ENCODE measurements around the gene WSCD1.

Gene WSCD1

GRCh38 chr17:6070430-6070912 lies 292 bp downstream of the WSCD1 start:
- no peak for DNase-seq (ENCODE audit: low read depth)
- TF ChIP-seq CTCF (conservative IDR thresholded peaks at IDR 0.05; ENCODE audit: low read length): no peak
- no peak overlapping the region for H3K4me3 ChIP-seq (ENCODE audit: low read length)

GRCh38 chr17:6070913-6071511 lies 833 bp downstream of the WSCD1 start:
- no peak overlapping the region for H3K4me3 ChIP-seq (ENCODE audit: low read length)
- TF ChIP-seq CTCF (conservative IDR thresholded peaks at IDR 0.05; ENCODE audit: low read length): no peak
- peak; percentile 4 for DNase-seq (ENCODE audit: low read depth)

DNA sequence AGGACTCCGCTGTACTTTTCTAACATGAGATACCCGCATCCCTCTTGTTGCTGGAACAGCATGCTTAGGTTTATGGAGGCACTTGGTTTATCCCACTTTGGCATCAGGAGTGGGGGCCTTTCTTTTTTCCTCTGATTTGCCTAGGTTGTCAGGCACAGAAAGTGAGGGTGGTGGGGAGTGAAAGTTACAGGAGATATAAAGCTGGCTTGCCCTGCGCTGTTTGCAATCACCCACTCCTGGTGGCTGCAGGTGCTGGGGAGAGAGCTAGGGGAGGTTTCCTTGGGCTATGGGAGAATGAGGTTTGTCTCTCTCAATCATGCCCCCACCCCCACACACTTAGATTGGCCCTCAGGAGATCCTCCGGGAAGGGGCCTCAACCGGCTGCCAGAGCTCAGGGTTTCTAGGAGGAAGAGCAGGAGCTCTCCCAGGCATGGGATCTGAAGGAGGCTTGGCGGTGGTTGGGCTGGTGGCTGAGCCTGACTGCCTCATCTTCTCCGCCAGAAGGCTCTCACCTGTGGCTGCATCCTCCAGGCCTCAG lies 1.4 kb downstream of the WSCD1 start:
- no peak overlapping the region for H3K4me3 ChIP-seq (ENCODE audit: low read length)
- no peak for DNase-seq (ENCODE audit: low read depth)
- TF ChIP-seq CTCF (conservative IDR thresholded peaks at IDR 0.05; ENCODE audit: low read length): no peak

- peak; percentile 22 for DNase-seq (ENCODE audit: low read depth)
- no peak for TF ChIP-seq CTCF (conservative IDR thresholded peaks at IDR 0.05; ENCODE audit: low read length)
- H3K4me3 ChIP-seq (ENCODE audit: low read length): no peak overlapping the region
These were observed 2.0 kb downstream of the WSCD1 start for GRCh38 chr17:6072157-6072556.

DNA sequence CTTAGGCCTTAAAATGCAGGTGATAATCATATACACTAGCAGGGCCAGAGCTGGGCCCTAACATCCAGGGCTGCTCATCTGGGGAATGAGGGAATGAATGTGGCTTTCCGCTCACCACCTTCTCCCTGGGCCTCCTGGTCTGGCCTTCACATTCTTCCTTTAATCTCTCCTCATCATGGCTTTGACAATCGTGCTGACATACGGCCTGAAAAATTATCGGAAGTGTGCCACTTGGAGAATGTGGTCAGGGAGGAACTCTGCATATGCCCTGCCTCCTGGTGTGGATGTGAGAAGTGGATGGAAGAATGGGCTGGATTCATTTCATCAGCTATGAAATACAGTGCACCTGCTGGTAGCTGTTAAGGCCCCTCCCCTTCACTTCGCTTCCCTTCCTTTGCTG lies 2.4 kb downstream of the WSCD1 start:
- DNase-seq (ENCODE audit: low read depth): no peak
- no peak for TF ChIP-seq CTCF (conservative IDR thresholded peaks at IDR 0.05; ENCODE audit: low read length)
- no peak overlapping the region for H3K4me3 ChIP-seq (ENCODE audit: low read length)

DNA sequence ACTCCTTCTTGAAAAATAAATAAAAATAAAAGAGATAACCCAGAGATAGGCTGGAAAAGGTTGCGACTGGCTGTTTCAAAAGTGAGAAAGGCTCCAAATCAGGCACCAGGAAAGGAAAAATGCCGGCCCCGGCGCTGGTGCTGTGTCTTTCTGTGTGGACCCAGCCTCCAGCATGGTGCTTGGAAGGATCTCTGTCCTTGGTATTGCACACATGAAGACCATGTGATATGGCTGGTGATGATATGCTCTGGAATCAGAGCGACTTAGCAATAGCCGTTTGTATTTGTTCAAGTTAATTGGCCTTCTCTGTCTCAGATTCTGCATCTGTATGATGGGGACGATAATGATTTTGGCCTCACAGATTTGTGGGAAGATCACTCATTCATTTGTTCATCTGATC lies 3.4 kb downstream of the WSCD1 start:
- no peak overlapping the region for H3K4me3 ChIP-seq (ENCODE audit: low read length)
- no peak for DNase-seq (ENCODE audit: low read depth)
- TF ChIP-seq CTCF (conservative IDR thresholded peaks at IDR 0.05; ENCODE audit: low read length): no peak

DNA sequence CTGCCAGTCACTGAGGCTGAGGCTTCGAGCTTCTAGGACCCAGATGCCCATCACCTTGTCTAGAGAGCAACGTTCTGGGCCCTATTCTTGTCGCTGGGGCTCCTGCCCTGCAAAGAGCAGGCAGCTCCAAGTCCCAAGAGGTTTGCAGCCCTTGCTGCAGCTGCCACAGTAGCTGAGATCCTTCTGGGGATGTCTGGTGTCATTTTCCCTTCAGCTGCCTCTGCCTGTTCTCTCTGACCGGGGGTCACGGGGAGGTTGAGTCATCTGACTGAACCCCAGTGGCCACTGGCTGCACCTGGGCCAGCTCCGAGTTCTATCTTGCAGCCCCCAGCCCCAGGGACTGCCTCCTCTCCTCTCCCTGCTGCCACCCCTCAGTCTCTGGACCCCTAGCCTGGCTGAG lies 4.9 kb downstream of the WSCD1 start:
- TF ChIP-seq CTCF (conservative IDR thresholded peaks at IDR 0.05; ENCODE audit: low read length): no peak
- no peak for DNase-seq (ENCODE audit: low read depth)
- H3K4me3 ChIP-seq (ENCODE audit: low read length): no peak overlapping the region

Measured in AG10803 (cell line).